ENCODE measurements around the gene EDRF1. TPM values are rescaled to one million over a fixed set of nuclear protein-coding genes. Genes with fewer than 3 reads are reported as not detected.

Gene EDRF1
- total RNA-seq, 1 experiment from 2014 or later, result 19.9 TPM

DNA sequence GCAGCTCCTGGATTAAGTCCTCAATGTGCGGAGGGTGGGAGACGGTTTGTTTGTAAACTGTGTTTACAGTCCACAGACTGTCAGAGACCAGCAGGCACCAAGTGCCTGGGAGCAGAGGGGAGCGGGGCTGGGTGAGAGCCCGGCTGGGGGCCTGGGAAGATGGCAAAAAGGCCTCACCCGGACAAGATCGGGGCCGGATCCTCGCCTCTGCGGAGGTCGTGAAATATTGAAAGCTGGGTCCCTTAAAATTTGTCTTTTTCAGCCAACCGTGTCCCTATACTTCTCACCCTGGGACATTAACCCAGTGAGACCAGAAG lies 53.3 kb downstream of the EDRF1 start:
- TF ChIP-seq, protein P1, sequence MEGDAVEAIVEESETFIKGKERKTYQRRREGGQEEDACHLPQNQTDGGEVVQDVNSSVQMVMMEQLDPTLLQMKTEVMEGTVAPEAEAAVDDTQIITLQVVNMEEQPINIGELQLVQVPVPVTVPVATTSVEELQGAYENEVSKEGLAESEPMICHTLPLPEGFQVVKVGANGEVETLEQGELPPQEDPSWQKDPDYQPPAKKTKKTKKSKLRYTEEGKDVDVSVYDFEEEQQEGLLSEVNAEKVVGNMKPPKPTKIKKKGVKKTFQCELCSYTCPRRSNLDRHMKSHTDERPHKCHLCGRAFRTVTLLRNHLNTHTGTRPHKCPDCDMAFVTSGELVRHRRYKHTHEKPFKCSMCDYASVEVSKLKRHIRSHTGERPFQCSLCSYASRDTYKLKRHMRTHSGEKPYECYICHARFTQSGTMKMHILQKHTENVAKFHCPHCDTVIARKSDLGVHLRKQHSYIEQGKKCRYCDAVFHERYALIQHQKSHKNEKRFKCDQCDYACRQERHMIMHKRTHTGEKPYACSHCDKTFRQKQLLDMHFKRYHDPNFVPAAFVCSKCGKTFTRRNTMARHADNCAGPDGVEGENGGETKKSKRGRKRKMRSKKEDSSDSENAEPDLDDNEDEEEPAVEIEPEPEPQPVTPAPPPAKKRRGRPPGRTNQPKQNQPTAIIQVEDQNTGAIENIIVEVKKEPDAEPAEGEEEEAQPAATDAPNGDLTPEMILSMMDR (IDR thresholded peaks at IDR 0.05; ENCODE audit: unreplicated experiment), result no peak
- CTCF ChIA-PET, result no interaction called here
- H3K4me1 Mint-ChIP-seq (ENCODE audit: low read depth, unreplicated experiment), result no peaks in the 10 kb centered on the region
- peaks cover 22% of the 10 kb centered on the region for H3K27me3 Mint-ChIP-seq (ENCODE audit: unreplicated experiment)
- BruUV-seq (replicated peaks), result no TSS peak
- intact Hi-C loops (cut with micrococcal nuclease; ENCODE audit: unreplicated experiment), result no loop called here
- no peaks in the 10 kb centered on the region for H3K36me3 Mint-ChIP-seq (ENCODE audit: insufficient read depth, unreplicated experiment)
- no peak overlapping the region for H3K27ac Mint-ChIP-seq (ENCODE audit: unreplicated experiment)
- H3K4me3 Mint-ChIP-seq (ENCODE audit: low read depth, unreplicated experiment), result no peak overlapping the region
- no peak for DNase-seq
- H3K9me3 Mint-ChIP-seq (ENCODE audit: low read depth, unreplicated experiment), result peaks cover 3% of the 10 kb centered on the region

DNA sequence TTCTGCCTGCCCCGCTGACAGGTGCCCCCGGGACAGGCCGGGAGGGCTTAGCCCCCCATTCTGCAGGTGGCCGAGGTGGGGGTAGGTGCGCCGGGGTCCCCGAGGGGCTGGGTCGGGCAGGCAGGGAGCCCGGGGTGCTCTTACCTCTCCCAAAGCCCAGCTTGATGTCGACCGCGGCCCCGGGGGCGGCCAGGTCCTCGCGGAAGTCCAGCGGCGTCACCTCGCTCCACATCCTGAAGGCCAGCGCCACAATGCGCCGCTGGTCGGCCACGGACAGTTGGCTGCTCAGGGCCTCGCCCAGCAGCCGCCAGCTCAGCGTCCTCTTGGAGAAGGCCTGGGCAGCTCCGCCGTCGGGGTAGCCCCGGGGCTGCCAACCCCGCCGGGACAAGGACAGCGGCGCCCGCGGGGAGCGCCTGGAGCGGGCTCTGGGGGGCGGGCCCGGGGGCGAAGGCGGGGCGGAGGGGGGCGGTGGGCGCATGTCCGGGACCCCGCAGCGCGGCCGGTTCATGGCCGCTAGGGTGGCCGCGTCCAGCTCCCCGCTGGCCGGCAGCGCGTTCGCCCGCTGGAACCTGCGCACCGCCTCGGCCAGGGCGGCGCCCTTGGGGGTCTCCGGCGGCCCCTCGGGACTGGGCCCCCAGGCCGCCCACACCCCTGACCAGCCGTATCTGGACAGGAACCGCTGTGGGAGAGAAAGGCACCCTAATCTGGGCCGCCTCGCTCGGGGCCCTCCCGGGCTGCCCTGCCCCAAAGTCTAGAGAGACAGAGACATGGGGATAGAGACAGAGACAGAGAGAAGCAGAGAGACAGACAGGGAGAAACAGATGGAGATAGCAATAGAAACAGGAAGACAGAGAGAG lies 54.4 kb downstream of the EDRF1 start:
- no peak for DNase-seq
- Mint-ChIP-seq H3K4me1 (ENCODE audit: low read depth, unreplicated experiment) (no peaks in the 10 kb centered on the region), H3K27me3 (ENCODE audit: unreplicated experiment) (peaks cover 32% of the 10 kb centered on the region), H3K9me3 (ENCODE audit: low read depth, unreplicated experiment) (peaks cover 3% of the 10 kb centered on the region), H3K4me3 (ENCODE audit: low read depth, unreplicated experiment) (no peak overlapping the region), H3K36me3 (ENCODE audit: insufficient read depth, unreplicated experiment) (no peaks in the 10 kb centered on the region), H3K27ac (ENCODE audit: unreplicated experiment) (no peak overlapping the region)
- CTCF ChIA-PET, result no interaction called here
- intact Hi-C loops (cut with micrococcal nuclease; ENCODE audit: unreplicated experiment), result no loop called here
- BruUV-seq (replicated peaks), result no TSS peak
- TF ChIP-seq, protein P1 (IDR thresholded peaks at IDR 0.05; ENCODE audit: unreplicated experiment), result no peak

DNA sequence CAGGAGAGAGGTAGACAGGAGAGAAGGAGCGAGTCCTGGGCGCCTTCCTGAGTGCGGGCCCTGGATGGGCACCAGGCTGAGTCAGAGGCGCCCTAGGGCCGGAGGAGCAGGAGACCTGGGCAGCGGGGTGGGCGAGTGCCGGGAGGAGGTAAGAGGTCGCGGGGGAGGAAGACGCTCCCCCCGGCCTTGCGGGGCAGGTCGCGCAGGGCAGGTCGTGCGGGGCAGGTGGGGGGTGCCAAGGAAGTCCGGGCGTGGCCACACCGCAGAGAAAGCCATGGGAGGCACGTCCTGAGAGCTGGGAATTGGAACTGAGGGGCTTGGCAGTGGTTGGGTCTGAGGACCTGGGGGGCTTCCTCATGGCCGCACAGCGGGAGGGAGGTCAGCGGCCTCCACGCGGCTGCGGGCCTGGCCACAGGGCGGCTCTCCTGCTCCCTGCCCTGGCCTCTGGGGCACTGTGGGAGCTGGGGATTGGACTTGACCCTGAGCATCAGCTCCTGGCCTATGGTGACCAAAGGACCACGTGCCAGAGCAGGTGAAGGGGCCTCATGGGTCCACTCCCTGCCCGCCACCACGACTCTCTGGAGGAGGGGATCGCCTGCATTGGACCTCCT lies 55.2 kb downstream of the EDRF1 start:
- no peaks in the 10 kb centered on the region for H3K4me1 Mint-ChIP-seq (ENCODE audit: low read depth, unreplicated experiment)
- peaks cover 32% of the 10 kb centered on the region for H3K27me3 Mint-ChIP-seq (ENCODE audit: unreplicated experiment)
- TF ChIP-seq, protein P1 (IDR thresholded peaks at IDR 0.05; ENCODE audit: unreplicated experiment), result no peak
- peaks cover 3% of the 10 kb centered on the region for H3K9me3 Mint-ChIP-seq (ENCODE audit: low read depth, unreplicated experiment)
- peak overlapping the region; percentile 3 for H3K27ac Mint-ChIP-seq (ENCODE audit: unreplicated experiment)
- H3K4me3 Mint-ChIP-seq (ENCODE audit: low read depth, unreplicated experiment), result no peak overlapping the region
- BruUV-seq (replicated peaks), result no TSS peak
- DNase-seq, result no peak
- H3K36me3 Mint-ChIP-seq (ENCODE audit: insufficient read depth, unreplicated experiment), result no peaks in the 10 kb centered on the region
- intact Hi-C loops (cut with micrococcal nuclease; ENCODE audit: unreplicated experiment), result no loop called here
- CTCF ChIA-PET, result no interaction called here

DNA sequence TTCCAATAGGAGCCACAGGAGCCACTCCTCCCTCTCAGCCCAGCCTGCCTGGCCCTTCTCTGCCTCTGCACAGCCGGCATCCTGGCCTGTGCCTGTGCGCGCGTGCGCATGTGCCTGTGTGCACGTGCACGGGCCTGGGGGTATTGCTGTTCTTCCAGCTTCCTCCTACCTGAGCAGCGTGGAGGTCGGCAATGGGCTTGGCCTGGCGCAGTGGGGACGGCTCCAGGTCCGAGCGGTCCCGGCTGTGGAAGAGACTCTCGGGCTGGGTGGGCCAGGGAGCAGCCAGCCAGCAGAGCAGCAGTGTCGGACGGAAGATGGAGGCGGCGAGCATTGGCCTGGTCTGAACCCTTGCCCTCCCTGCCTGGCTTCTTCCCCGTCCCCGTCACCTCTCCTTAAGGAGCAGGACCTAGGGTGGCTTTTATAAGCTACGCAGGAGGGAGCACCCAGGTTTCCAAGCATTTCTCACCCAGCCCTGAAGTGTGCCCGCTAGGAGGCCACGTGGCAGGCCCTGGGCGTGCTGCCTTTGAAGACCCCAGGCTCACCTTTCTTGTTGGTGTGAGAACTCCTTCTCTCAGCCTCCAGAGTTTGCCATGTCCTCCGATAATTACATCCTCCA lies 56.1 kb downstream of the EDRF1 start, which contains the start of gene MMP21:
TSS of gene MMP21 (minus strand) at position 331 of the 616 bp plus-strand sequence. CDS start at position 331, 0 bp downstream.
- no peaks in the 10 kb centered on the region for H3K4me1 Mint-ChIP-seq (ENCODE audit: low read depth, unreplicated experiment)
- DNase-seq, result no peak
- BruUV-seq (replicated peaks), result no TSS peak
- CTCF ChIA-PET, result no interaction called here
- intact Hi-C loops (cut with micrococcal nuclease; ENCODE audit: unreplicated experiment), result no loop called here
- no peak within 1 kb of the TSS for H3K4me3 Mint-ChIP-seq (ENCODE audit: low read depth, unreplicated experiment)
- peak within 1 kb of the TSS; percentile 3 for H3K27ac Mint-ChIP-seq (ENCODE audit: unreplicated experiment)
- TF ChIP-seq, protein P1 (IDR thresholded peaks at IDR 0.05; ENCODE audit: unreplicated experiment), result no peak
- H3K9me3 Mint-ChIP-seq (ENCODE audit: low read depth, unreplicated experiment), result peaks cover 3% of the 10 kb centered on the region
- peaks cover 32% of the 10 kb centered on the region for H3K27me3 Mint-ChIP-seq (ENCODE audit: unreplicated experiment)
- H3K36me3 Mint-ChIP-seq (ENCODE audit: insufficient read depth, unreplicated experiment), result no peaks in the 10 kb centered on the region
